DMS53 (cell line): Measurements from ENCODE around the gene ACAA1.

Experiments
- DNase-seq: peaks from one replicate; lab custom pipeline; 2025; lab: John Stamatoyannopoulos, UW

ACAA1 gene

GRCh38 chr3:38118421-38119247 lies 18.3 kb downstream of the ACAA1 start:
- no peak for DNase-seq

- peak; percentile 53 for DNase-seq
Observed at GRCh38 chr3:38117748-38118420, 19.0 kb downstream of the ACAA1 start.

GRCh38 chr3:38117163-38117716 lies 19.7 kb downstream of the ACAA1 start:
- DNase-seq, result peak; percentile 6

- DNase-seq, result no peak
Observed at GRCh38 chr3:38116471-38117162, 20.3 kb downstream of the ACAA1 start.

GRCh38 chr3:38115645-38116427 lies 21.1 kb downstream of the ACAA1 start:
- DNase-seq, result peak; percentile 2

GRCh38 chr3:38114875-38115644 lies 21.9 kb downstream of the ACAA1 start:
- no peak for DNase-seq

GRCh38 chr3:38114052-38114874 lies 22.7 kb downstream of the ACAA1 start:
- DNase-seq, result no peak

- no peak for DNase-seq
Observed at GRCh38 chr3:38112378-38112761, 24.6 kb downstream of the ACAA1 start.

- DNase-seq, result no peak
Observed at GRCh38 chr3:38111696-38112377, 25.1 kb downstream of the ACAA1 start.

- no peak for DNase-seq
Observed at GRCh38 chr3:38111201-38111600, 25.7 kb downstream of the ACAA1 start.

GRCh38 chr3:38110314-38111050 lies 26.4 kb downstream of the ACAA1 start:
- no peak for DNase-seq

GRCh38 chr3:38109580-38110313 lies 27.2 kb downstream of the ACAA1 start:
- no peak for DNase-seq

- no peak for DNase-seq
Observed at GRCh38 chr3:38108649-38109579, 28.0 kb downstream of the ACAA1 start.

GRCh38 chr3:38107911-38108648 lies 28.8 kb downstream of the ACAA1 start:
- no peak for DNase-seq

GRCh38 chr3:38105525-38105924 lies 31.4 kb downstream of the ACAA1 start:
- DNase-seq, result no peak

- DNase-seq, result no peak
Observed at GRCh38 chr3:38102444-38102814, 34.5 kb downstream of the ACAA1 start.
